HG03025 (cell line): ENCODE results near the gene LSAMP.
"Not testable (repeated sequence)": the region's sequence is repeated elsewhere in the genome, so short reads cannot be mapped to it uniquely, and the experiment has no call there.

Experiments used
- ATAC-seq: cut with Tn5 transposase; IDR thresholded peaks from one replicate; pipeline ENCODE4 v1.9.1; 2021; ENCODE audit warnings: mild to moderate bottlenecking, moderate library complexity; ENCODE audit not compliant: unreplicated experiment, low FRiP score

The LSAMP gene

DNA sequence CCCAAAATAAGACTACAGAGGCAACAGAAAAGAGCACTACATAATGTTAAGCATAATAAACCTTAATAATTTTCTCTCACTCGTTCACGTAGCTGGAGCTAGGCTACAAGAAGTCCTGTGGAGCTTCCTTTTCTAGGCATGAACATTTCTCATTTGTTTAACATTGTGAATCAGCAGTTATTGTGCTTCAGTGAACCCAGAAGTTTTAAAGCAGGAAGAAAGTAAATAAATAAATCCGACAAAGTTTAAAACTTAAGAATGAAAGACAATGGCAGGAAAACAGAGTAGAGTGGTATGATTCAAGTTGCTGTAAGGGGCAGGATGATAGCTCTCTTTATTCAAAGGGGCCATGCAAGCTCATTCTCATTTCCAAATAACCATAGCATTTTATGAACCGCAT is 191.8 kb downstream of the LSAMP start:
- ATAC-seq: no peak

DNA sequence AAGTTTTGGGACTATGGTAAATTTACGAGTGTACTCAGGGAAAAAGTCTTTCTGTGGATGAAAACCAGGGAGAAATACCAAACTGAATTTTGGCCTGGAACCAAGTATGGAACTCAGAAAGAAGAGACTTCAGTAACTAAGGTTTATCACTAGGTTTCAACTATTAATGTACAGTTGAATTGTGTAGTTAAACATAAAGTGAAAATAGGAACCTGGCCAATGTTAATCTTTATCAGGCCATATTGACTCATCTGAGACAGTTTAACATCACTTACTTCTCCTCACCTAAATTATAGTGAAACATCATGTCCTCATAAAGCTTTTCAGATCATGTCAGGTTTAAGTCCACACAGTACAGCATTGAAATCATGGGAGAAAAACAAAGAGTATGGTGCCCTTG is 197.7 kb downstream of the LSAMP start:
- ATAC-seq: no peak

GRCh38 chr3:116246406-116246980 is 198.8 kb downstream of the LSAMP start:
- ATAC-seq: no peak

DNA sequence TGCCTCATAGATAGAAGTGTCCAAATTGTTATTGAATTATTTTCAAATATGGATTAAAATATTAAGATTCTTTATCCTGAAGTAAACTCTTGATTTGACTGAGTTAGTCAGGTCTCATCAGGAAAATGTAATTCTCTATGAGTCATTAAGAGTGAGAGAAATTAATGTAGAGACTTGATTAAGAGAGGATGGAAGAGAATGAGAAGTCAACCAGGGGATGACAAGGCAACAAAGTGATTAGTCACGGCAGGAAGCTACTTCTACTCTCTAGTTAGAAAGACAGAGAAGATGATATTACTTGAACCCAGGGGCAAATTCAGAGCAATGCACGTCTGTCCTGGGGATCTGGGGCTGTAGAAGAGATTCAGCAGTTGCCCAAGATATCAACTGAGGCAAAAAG is 202.5 kb downstream of the LSAMP start:
- no peak for ATAC-seq

DNA sequence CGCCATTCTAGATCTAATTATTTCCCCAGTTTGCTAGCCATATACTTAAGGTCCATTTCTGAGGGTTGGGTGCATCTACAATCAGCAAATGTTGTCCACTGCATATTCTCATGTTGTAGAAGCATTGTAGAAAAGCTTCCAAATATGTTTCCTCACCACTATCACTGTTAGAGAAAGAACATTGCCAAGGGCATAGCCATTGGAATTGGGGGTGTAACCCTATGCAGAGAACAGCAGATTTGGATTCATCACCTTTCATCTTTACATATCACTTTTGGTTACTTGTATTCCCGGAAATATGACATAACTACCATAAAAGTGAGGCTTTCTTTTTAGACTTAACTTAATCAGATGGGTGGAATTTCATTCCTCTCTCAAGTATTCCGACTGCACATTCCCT is 203.6 kb downstream of the LSAMP start:
- ATAC-seq: no peak

DNA sequence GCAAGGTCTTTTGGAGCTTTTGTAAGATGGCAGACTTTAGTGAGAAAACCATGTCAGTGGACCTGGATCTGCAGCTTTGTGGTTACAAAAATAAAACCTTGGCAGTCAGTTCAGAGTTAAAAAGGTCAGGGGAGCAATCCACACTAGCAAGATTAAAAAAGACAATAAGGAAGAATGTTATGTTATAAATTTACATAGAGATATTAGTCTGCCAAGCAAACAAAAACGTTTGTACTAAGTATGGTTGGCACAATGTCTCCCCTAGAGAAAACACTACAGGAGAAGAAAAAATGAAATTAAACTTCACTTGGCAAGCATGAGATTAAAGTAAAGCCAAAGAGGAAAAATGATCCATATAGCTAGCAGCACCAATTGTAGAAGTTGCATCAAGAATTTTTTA is 205.0 kb downstream of the LSAMP start:
- ATAC-seq: no peak

DNA sequence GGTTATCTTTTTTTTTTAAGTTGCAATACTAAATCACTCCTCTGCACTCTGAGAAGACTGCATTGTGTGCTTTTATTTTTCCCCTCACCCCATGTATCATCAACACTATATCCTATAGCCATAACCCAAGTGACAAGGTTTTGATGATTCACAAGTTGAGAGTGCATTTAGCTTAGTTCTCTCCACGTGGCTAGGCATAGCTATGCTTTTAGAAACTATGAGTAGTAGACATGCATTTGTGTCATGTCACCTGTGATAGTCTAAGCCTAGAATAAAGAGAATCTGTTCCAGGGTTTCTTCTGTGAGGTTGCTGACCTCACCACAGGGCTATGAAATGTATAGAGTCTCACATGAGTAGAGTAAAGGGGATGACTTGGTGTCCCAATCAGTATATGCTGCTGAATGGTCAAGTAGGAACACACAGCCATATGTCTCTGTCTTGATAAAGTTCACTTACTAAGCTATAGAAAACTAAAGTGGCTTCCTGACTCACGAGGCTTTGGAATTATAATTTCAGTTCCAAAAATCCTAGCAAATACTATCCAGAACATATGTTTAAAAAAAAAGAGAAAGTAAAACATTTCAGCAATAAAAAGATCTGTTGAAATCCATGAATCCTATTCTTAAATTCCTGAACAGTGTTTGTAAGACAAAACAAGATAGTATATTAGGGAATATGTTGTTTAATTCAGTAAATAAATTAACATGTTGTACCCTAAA is 206.3 kb downstream of the LSAMP start:
- no peak for ATAC-seq

- ATAC-seq: no peak
These were observed 211.5 kb downstream of the LSAMP start for GRCh38 chr3:116233711-116234357.

DNA sequence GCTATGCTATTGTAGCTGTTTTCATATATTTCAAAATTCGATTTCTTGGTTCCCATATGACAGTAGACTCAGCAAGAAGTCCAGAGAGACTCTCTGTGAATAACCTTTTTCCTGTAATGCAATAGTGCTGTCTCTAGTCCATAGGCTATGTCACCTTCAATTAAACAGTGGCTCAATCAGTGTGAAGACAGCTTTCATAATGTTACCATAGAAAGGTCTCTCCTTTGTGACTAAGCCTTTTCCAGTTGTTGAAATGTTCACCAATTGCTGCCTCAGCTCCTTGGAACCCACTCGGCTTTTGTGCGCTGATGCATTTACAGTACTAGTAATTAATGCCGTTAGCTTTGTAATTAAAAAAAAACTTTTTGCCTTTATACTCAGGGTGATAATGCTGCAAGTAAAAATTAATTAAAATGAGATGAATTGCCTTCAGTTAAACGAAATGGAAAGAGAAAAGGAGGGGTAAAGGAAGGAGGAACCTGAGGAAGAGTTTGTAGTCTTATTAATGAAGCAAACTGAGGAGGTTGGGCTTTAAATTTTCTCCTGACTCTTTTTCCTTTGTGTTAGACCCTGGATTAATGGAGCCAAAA is 214.8 kb downstream of the LSAMP start:
- ATAC-seq: no peak

DNA sequence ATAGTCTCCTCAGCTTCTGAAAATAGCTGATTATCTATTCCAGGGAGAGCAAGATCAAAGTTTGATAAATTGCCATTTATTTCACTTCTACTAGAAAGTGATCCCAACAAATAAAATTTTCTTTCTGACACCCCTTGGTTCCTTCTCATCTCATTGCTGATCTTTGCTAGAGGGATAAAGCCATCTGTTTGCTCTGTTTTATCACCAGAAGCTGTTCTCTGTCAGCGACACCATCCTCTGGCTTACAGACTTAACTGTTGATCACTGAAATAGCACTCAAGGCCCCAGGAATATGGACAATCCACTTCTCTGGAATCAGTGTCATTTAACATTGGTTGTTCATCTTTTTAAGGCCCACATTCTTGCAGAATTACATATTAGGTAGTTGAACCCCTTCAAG is 219.0 kb downstream of the LSAMP start:
- ATAC-seq: no peak

DNA sequence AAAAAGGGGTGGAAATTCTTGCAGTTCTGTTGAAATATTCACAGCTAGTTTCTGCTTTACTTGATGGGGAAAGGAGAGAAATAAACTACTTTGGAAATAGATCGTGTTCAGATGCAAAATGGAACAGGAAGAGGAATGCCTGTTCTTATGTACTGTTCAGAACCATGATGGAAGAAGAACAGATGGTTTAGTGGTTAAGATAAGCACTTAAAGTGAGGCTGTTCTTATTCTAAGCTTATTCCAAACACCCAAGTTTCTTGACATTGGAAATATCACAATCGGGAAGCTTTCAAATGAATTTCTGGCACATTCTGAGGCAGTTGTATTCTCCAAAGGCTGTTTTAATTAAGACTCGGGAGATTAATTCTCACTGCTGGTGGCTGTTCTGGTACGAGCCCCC is 228.5 kb downstream of the LSAMP start:
- no peak for ATAC-seq

GRCh38 chr3:116211901-116212300 is 233.4 kb downstream of the LSAMP start:
- ATAC-seq: no peak

DNA sequence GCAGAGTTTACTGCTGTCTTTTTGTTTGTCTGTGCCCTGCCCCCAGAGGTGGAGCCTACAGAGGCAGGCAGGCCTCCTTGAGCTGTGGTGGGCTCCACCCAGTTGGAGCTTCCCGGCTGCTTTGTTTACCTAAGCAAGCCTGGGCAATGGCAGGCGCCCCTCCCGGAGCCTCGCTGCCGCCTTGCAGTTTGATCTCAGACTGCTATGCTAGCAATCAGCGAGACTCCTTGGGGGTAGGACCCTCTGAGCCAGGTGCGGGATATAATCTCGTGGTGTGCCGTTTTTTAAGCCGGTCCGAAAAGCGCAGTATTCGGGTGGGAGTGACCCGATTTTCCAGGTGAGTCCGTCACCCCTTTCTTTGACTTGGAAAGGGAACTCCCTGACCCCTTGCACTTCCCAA is 236.5 kb downstream of the LSAMP start:
- ATAC-seq: not testable (repeated sequence)

GRCh38 chr3:116200956-116201690 is 244.2 kb downstream of the LSAMP start:
- ATAC-seq: no peak

DNA sequence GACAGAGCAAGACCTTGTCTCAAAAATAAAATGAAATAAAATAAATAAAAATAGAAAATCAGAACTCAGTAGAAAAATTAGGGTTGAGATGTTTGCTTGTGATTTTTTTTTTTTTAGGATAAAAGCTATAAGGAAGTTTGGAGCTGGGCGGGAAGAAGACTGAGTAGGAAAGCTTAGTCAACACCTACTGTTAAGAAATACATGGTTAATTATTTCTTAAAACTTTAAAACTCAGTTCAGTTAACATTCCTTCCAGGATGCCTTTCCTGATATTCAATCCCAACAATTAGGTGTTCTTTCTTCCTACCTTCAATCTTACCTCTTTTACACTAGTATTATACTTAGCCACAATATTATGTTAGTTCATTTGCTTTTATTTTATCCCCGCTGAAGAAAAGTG is 246.2 kb downstream of the LSAMP start:
- no peak for ATAC-seq

GRCh38 chr3:116198087-116198486 is 247.2 kb downstream of the LSAMP start:
- no peak for ATAC-seq

- ATAC-seq: no peak
These were observed 252.8 kb downstream of the LSAMP start for GRCh38 chr3:116192464-116192863.

DNA sequence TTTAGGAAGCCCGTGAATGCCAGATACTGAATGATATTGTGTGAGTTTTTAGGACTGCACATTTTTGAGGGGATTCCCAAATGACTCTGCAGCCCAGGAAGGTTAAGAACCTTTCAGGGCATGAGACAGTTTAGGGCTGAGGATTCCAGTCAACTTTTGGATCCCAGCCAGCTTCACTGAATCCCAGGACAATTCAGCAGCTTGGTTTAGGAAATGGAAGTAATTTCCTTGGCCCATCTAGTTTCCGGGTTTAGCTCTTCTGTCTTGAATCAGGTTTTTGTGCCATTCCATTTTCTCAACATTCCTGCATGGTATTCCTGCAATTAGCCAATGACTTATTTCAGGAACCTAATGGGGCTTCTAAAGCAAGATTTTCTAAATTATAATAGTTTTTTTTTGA is 253.9 kb downstream of the LSAMP start:
- ATAC-seq: no peak

- ATAC-seq: no peak
These were observed 255.2 kb downstream of the LSAMP start for GRCh38 chr3:116190095-116190494.

GRCh38 chr3:116188231-116188785 is 257.0 kb downstream of the LSAMP start:
- ATAC-seq: no peak

GRCh38 chr3:116186049-116186448 is 259.2 kb downstream of the LSAMP start:
- ATAC-seq: no peak
